Measurements from ENCODE around the gene SPATA31C1.

The SPATA31C1 gene

DNA sequence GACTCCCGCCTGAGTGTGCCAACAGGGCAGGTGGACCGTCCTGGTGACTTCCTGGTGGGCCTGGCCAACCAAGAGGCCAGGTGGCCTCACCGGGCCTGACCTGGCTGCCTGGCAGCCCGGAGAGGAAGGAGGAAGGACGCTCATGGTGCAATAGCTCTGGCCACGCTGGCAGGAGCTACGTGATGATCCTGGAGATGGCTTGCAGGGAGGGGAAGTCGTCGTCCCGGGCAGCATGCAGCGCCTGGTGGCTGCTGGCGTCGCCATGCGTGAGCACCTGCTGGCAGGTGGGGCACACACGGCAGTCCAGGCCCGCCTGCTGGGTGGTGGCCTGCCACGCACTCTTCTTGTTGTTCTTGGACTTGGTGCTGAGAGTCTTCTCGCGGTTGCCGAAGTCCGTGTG, 26.3 kb downstream of the SPATA31C1 start:
- no peak for DNase-seq

DNA sequence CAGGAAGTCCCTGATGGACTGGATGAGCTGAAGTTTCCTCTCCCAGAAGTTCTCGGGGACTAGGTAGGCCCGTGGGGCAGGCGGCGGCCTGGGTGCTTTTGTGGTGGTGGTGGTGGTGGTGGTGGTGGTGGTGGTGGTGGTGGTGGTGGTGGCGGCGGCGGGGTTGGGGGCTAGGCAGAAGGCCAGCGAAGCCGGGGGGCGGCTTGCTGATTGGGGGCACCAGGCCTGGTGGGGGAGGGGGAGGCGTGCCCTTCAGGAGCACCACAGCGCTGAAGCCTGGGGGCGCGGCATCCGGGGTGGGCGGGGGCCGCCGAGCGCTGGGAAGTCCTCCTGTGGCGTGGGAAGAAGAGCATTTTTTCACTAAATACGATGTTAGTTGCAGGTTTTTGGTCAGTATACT, 26.9 kb downstream of the SPATA31C1 start:
- no peak for DNase-seq

DNA sequence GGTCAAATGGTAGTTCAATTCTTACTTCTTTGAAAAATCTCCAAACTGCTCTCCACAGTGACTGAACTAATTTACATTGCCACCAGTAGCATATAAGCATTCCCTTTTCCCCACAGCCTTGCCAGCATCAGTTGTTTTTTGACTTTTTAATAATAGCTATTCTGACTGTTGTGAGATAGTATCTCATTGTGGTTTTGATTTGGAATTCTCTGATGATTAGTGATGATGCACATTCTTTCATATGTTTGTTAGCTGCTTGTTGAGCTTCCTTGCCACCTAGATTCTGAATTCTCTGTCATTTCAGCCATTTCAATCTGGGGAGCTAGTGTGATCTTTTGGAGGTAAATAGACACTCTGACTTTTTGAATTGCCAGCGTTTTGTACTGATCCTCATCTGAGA, 32.5 kb downstream of the SPATA31C1 start:
- DNase-seq, result no peak

DNA sequence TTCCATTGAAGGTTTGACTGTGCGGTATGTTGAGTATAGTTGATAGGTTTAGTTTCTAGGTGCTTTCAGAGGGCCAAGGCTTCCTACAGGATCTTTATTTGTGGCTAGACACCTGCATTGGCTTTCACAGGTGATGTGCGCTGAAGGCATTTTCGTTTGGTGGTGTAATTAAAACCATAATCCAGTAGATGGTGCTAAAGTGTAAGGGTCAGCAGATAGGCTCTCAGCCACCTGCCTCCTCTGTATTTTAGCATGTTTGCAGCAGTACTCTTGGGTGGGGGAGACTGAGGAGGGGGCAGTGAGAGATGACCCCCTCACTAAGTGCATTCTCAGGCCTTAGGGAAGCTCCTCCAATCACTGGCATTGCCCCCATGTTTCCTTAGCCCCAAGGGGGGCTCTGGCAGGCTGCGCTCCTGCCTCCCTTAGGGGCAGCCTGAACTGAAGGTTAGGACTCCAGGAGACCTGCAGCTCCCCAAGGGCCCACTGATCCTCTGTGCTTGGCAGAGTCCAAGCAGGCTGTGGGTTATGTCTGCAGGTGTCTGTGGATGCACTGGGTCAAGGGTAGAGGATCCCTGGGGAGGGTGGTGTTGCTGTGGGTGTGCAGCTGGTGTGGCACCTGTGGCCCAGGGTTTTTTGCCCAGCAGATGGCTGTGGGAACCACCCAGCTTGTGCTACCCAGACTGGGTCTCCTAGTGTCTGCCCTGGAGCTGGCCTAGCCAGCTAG, 33.2 kb downstream of the SPATA31C1 start:
- peak; percentile 20 for DNase-seq

DNA sequence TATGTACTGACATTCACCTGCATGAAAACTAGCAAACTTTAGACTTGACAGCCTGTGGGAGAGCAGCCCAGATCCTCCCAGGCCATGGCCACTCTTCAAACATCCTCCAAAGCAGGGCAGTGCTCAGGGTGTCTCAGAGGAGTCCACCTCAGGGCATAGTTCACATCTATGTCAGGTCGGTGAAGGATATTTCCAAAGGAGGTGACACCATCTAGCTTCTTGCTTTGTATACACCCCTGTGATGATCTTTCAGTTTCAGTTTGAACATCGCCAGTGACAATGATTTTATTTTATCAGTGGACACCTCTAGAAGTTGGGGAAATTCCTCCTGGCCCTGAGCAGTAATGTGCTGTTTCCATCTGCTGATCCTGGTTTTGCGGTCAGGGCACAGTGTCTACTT, 36.5 kb downstream of the SPATA31C1 start:
- no peak for DNase-seq

DNA sequence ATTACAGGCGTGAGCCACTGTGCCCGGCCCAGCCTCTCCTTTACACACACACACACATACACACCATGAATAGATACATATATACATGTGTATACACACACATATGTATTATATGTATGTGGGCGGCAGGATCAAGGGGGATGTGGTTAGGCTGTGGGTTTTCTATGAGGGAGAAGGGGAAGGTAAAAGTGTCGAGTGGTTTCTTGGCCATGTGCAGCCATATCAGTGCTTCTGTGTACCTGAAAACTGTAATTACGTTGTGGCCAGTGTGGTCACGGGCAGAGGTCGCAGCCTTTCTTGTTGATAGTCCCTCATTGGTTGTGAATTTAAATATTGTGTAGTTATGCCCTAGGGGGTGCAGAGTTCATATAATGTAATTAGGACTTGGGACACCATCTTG, 40.1 kb downstream of the SPATA31C1 start:
- DNase-seq, result no peak

DNA sequence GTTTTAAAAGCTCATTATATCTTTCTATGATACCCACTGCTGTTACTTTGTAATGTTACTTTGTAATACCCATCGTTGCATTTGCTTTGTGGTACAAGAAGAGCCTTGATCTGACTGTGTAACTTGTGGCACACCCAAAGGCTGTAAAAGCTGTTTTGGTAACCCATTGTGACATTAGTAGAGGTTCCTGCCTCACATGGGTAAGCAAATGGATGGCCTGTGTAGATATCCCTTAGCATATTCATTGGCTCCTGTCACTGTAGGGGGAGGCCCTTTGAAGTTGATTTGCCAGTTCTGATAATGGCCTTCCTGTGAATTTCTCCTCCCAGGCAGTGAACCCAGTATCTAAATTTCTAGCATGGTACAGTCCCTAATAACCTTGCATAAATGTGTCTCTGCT, 40.8 kb downstream of the SPATA31C1 start:
- DNase-seq, result no peak

DNA sequence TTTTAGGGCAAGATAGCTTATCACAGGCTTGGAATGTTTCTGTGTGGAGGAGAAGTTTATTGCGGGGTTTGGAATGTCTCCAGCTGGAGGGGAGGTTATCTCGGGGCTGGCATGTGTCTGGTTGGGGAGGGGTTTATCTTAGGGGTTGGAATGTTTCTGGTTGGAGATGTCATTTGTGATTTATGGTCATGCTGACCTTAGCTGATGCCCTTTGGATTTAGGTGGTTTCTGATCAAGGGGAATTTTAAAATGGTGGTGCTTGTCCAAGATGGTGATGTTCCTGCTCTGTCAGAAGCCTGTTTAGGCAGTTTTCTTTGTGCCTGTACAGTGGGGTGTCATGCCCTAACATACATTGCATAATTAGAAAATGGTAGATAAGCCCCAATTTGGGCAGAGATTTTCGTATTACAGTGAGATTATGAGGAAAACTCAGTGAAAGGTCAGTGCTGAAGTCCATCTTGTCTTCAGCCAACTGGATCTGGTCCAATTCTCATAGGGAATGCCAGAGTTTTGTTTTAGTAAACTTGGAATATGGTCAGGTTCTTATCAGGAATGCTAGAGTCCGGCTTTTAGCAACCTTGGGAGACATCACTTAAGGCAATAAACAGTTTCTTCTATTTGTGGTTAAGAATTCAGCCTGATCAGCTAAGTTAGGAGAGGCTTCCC, 42.3 kb downstream of the SPATA31C1 start:
- no peak for DNase-seq

DNA sequence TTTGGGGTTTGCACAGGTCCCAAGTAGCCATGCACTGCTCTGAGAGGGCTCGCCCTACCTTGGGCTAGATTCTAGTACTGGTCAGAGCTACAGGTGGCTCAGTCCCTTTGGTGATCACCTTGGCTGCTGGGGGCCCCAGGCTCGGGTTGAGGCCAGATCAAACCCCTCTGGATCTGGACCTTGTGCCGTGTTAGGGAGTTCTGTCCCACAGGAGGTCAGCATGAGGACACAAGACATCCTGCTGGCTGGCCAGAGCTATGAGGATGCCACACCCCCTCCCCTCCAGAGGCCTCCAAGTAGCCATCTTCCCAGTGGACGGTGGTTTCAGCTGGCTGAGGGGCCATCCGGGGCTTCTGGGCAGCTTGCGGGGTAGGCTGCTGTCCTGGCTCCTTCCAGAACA, 46.0 kb downstream of the SPATA31C1 start:
- no peak for DNase-seq

DNA sequence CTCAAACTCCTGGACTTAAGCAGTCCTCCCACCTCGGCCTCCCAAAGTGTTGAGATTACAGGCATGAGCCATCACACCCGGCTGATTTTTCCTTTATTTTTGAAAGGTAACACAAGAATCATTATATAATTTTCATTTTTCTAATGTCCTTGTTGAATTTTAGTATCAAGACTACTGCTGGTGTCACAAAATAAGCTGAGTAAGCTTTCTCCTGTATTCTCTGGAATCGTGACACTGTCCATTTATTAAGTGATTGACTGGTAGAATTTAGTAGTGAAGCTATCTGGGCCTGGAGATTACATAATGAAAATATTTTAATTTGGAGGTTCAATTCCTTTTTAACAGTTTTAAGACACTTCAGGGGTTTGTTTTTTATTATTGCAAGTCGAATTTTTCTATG, 47.1 kb downstream of the SPATA31C1 start:
- DNase-seq, result no peak

DNA sequence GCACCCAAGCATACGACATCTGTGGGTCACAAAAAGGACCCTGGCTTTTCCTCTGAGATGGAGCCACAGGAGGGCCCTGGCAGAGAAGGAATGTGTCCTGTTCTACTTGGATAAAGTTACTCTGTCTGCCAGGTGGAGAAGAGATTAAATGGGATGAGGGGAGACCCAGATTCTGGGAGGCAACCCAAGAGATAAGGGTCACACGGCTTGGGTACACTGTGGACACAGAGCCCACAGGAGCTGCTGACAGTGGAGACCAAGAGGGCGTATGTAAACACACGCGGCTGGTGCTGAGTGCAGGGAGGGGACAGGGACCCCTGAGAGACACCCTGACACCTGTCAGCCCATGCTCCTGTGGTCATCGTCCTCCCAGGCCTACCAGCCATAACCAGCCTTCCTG, 50.4 kb downstream of the SPATA31C1 start:
- DNase-seq, result no peak

DNA sequence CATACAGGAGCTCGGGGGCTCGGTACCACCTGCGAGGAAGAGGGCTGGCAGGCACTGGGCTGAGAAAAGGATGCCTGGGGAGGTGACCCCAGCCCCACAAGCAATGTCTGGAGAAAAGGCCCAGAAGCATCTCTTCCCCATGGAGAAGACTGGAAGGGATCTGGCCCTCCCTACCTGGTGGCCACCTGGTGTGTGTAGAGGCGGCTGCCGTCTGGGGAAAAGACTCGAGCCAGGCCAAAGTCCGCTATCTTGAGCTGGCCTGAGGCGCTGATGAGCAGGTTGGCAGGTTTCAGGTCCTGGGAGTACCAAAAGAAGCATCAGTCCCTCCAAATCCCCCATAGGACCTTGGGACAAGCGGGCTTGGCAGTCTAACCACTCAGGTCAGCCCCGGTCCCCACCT, 52.8 kb downstream of the SPATA31C1 start:
- DNase-seq, result no peak

DNA sequence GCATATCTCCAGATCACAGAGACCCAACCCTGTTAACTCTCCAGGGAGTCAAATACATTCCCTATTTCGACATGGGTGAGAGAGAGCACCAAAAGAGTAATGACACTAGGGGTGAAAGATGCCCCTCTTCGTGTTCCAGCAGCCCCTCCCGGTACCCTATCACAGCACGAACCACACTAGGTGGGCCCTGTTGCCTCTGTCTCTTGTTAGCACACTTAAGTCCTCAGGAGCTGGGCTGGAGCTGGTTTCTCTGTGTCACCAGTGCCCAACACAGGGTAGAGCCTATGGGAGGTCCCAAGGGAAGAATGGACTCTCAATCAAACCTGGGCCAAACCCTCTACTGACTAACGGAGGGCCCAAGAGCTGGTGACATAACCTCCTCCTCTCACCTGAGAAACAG, 55.4 kb downstream of the SPATA31C1 start:
- no peak for DNase-seq
